ENCODE results near the gene ACKR2.

DNA sequence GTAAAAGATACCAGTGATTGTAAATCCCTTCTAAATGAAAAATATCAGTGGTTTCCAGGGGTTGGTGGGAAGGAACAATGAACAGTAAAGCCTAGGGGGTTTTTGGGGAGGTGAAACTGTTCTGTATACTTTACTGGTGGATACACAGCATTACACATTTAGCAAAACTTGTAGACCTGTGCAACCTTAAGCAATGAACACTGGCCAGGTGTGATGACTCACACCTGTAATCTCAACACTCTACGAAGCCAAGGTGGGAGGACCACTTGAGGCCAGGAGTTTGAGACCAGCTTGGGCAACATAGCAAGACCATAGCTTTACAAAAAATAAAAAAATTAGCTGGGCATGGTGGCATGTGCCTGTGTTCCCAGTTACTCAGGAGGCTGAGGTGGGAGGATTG, 38.0 kb upstream of the ACKR2 start:
- TF ChIP-seq, protein P1, sequence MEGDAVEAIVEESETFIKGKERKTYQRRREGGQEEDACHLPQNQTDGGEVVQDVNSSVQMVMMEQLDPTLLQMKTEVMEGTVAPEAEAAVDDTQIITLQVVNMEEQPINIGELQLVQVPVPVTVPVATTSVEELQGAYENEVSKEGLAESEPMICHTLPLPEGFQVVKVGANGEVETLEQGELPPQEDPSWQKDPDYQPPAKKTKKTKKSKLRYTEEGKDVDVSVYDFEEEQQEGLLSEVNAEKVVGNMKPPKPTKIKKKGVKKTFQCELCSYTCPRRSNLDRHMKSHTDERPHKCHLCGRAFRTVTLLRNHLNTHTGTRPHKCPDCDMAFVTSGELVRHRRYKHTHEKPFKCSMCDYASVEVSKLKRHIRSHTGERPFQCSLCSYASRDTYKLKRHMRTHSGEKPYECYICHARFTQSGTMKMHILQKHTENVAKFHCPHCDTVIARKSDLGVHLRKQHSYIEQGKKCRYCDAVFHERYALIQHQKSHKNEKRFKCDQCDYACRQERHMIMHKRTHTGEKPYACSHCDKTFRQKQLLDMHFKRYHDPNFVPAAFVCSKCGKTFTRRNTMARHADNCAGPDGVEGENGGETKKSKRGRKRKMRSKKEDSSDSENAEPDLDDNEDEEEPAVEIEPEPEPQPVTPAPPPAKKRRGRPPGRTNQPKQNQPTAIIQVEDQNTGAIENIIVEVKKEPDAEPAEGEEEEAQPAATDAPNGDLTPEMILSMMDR (IDR thresholded peaks at IDR 0.05; ENCODE audit: poor library complexity, severe bottlenecking) = no peak
- TF ChIP-seq EZH2 (IDR thresholded peaks at IDR 0.05; ENCODE audit: borderline replicate concordance, insufficient read depth, low read length, poor library complexity, severe bottlenecking) (no peak), POLR2AphosphoS5 (IDR thresholded peaks at IDR 0.05) (no peak), TAF1 (IDR thresholded peaks at IDR 0.05; ENCODE audit: low read depth) (no peak)
- TF ChIP-seq, protein P2, sequence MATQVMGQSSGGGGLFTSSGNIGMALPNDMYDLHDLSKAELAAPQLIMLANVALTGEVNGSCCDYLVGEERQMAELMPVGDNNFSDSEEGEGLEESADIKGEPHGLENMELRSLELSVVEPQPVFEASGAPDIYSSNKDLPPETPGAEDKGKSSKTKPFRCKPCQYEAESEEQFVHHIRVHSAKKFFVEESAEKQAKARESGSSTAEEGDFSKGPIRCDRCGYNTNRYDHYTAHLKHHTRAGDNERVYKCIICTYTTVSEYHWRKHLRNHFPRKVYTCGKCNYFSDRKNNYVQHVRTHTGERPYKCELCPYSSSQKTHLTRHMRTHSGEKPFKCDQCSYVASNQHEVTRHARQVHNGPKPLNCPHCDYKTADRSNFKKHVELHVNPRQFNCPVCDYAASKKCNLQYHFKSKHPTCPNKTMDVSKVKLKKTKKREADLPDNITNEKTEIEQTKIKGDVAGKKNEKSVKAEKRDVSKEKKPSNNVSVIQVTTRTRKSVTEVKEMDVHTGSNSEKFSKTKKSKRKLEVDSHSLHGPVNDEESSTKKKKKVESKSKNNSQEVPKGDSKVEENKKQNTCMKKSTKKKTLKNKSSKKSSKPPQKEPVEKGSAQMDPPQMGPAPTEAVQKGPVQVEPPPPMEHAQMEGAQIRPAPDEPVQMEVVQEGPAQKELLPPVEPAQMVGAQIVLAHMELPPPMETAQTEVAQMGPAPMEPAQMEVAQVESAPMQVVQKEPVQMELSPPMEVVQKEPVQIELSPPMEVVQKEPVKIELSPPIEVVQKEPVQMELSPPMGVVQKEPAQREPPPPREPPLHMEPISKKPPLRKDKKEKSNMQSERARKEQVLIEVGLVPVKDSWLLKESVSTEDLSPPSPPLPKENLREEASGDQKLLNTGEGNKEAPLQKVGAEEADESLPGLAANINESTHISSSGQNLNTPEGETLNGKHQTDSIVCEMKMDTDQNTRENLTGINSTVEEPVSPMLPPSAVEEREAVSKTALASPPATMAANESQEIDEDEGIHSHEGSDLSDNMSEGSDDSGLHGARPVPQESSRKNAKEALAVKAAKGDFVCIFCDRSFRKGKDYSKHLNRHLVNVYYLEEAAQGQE (IDR thresholded peaks at IDR 0.05; ENCODE audit: borderline replicate concordance) = no peak

Measured in neural cell (in vitro differentiated cells).